ENCODE data around the gene FXR2. TPM values are rescaled to one million over a fixed set of nuclear protein-coding genes. Genes with fewer than 3 reads are reported as not detected.

Gene FXR2
- total and polyA plus RNA-seq, 10 of the 15 experiments (the other 5 are each of a cell fraction or from before 2014, with no cell fraction given) = 1.6 to 33.3 (median 22.0) TPM

DNA sequence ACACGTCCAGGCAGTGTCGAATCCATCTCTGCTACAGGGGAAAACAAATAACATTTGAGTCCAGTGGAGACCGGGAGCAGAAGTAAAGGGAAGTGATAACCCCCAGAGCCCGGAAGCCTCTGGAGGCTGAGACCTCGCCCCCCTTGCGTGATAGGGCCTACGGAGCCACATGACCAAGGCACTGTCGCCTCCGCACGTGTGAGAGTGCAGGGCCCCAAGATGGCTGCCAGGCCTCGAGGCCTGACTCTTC, 42.4 kb downstream of the FXR2 start:
- ChIA-PET SMC1A (ENCODE audit: uncharacterized antibody, unreplicated experiment) (interaction anchor here (1.0 to 2.1 kb wide), 2 partner anchors 12 kb away, joined by 8 to 9 read pairs; partner anchors contain the start of gene MPDU1), CTCF (interaction anchor here (0.6 to 1.3 kb wide), 3 partner anchors 57 to 116 kb away, joined by 3 to 5 read pairs (median 4); partner anchors contain the start of genes TP53 and WRAP53), RAD21 (ENCODE audit: unreplicated experiment) (interaction anchor here (0.6 to 2.8 kb wide), 4 partner anchors 12 to 236 kb away, joined by 3 to 8 read pairs (median 4); partner anchors contain the start of genes ACAP1, TMEM102, TP53 and WRAP53), POLR2A (interaction anchor here (1.1 to 5.1 kb wide), 4 partner anchors 12 to 236 kb away, joined by 3 to 39 read pairs (median 4); partner anchors contain the start of genes ACAP1, MPDU1 and WRAP53)
- Histone ChIP-seq H2AFZ (ENCODE audit: control insufficient read depth, low read depth, low read length) (peak overlapping the region; percentile 72), H3K4me2 (ENCODE audit: control insufficient read depth, insufficient read depth) (peak overlapping the region; percentile 96), H3K4me3 (peak overlapping the region; percentile 70), H3K4me1 (ENCODE audit: control insufficient read depth, insufficient read depth, low read length) (peaks cover 16% of the 10 kb centered on the region), H4K20me1 (ENCODE audit: control insufficient read depth, insufficient read depth) (peaks cover 25% of the 10 kb centered on the region), H3K27me3 (replicated peaks in 1 of 2; ENCODE audit: control insufficient read depth in 2 of 2, insufficient read depth in 2 of 2, low read length in 1 of 2) (no peaks in the 10 kb centered on the region), H3K79me2 (ENCODE audit: control insufficient read depth, insufficient read depth, low read length) (peaks cover 52% of the 10 kb centered on the region), H3K27ac (ENCODE audit: control insufficient read depth, insufficient read depth) (peak overlapping the region; percentile 98), H3K9ac (ENCODE audit: control insufficient read depth, insufficient read depth, low read length) (peak overlapping the region; percentile 92), H3K9me3 (replicated peaks; ENCODE audit: control insufficient read depth, insufficient read depth, low read length) (no peaks in the 10 kb centered on the region), H3K36me3 (ENCODE audit: control insufficient read depth in 2 of 2, insufficient read depth in 2 of 2, low read length in 1 of 2) (peaks cover 30 to 44% of the 10 kb centered on the region in 2 experiments)
- under 1% methylated on average over 11 of the region's 11 CpGs for WGBS (ENCODE audit: insufficient coverage, insufficient replicate concordance, low lambda C conversion rate, missing lambda C conversion rate)
- no TSS peak for BruUV-seq (replicated peaks)
- peak; percentile 91 for ATAC-seq
- DNase-seq (ENCODE audit: low read depth, low spot score) = no peak
- peak; percentile 84 for FAIRE-seq
- intact Hi-C loops (cut with micrococcal nuclease; ENCODE audit: unreplicated experiment) = loop anchor here (1.0 to 5.0 kb wide), 3 partner anchors 11 to 115 kb away; partner anchors contain the start of genes POLR2A, SENP3, TP53 and WRAP53
- in situ Hi-C loops (cut with MboI) = loop anchor here (25.0 kb wide), 1 partner anchor 535 kb away; the partner anchor contains the start of genes SLC16A11 and SLC16A13
- TF ChIP-seq IKZF1 (conservative IDR thresholded peaks at IDR 0.05) (no peak), ASH2L (IDR thresholded peaks at IDR 0.05; ENCODE audit: borderline replicate concordance, low read depth) (no peak), HDGF (IDR thresholded peaks at IDR 0.05) (no peak), CBFB (IDR thresholded peaks at IDR 0.05; ENCODE audit: low read depth) (no peak), ZZZ3 (IDR thresholded peaks at IDR 0.05; ENCODE audit: control insufficient read depth, insufficient read length, low read depth) (no peak), ZNF622 (IDR thresholded peaks at IDR 0.05) (no peak), KLF5 (IDR thresholded peaks at IDR 0.05; ENCODE audit: partially characterized antibody) (no peak), ETV6 (conservative IDR thresholded peaks at IDR 0.05 in 1 of 2, IDR thresholded peaks at IDR 0.05 in 1 of 2; ENCODE audit: borderline replicate concordance in 1 of 2, low read depth in 1 of 2) (no peak), ZSCAN29 (IDR thresholded peaks at IDR 0.05) (no peak), EZH2 (IDR thresholded peaks at IDR 0.05; ENCODE audit: borderline replicate concordance, control insufficient read depth, low read depth, low read length) (no peak)
- TF ChIP-seq, protein P1, sequence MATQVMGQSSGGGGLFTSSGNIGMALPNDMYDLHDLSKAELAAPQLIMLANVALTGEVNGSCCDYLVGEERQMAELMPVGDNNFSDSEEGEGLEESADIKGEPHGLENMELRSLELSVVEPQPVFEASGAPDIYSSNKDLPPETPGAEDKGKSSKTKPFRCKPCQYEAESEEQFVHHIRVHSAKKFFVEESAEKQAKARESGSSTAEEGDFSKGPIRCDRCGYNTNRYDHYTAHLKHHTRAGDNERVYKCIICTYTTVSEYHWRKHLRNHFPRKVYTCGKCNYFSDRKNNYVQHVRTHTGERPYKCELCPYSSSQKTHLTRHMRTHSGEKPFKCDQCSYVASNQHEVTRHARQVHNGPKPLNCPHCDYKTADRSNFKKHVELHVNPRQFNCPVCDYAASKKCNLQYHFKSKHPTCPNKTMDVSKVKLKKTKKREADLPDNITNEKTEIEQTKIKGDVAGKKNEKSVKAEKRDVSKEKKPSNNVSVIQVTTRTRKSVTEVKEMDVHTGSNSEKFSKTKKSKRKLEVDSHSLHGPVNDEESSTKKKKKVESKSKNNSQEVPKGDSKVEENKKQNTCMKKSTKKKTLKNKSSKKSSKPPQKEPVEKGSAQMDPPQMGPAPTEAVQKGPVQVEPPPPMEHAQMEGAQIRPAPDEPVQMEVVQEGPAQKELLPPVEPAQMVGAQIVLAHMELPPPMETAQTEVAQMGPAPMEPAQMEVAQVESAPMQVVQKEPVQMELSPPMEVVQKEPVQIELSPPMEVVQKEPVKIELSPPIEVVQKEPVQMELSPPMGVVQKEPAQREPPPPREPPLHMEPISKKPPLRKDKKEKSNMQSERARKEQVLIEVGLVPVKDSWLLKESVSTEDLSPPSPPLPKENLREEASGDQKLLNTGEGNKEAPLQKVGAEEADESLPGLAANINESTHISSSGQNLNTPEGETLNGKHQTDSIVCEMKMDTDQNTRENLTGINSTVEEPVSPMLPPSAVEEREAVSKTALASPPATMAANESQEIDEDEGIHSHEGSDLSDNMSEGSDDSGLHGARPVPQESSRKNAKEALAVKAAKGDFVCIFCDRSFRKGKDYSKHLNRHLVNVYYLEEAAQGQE (IDR thresholded peaks at IDR 0.05; ENCODE audit: low read depth, low read length) = no peak
- TF ChIP-seq, protein P2, sequence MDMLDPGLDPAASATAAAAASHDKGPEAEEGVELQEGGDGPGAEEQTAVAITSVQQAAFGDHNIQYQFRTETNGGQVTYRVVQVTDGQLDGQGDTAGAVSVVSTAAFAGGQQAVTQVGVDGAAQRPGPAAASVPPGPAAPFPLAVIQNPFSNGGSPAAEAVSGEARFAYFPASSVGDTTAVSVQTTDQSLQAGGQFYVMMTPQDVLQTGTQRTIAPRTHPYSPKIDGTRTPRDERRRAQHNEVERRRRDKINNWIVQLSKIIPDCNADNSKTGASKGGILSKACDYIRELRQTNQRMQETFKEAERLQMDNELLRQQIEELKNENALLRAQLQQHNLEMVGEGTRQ (IDR thresholded peaks at IDR 0.05; ENCODE audit: borderline replicate concordance, low read depth, low read length) = peak; percentile 94
- TF ChIP-seq, protein P3, sequence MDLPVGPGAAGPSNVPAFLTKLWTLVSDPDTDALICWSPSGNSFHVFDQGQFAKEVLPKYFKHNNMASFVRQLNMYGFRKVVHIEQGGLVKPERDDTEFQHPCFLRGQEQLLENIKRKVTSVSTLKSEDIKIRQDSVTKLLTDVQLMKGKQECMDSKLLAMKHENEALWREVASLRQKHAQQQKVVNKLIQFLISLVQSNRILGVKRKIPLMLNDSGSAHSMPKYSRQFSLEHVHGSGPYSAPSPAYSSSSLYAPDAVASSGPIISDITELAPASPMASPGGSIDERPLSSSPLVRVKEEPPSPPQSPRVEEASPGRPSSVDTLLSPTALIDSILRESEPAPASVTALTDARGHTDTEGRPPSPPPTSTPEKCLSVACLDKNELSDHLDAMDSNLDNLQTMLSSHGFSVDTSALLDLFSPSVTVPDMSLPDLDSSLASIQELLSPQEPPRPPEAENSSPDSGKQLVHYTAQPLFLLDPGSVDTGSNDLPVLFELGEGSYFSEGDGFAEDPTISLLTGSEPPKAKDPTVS (IDR thresholded peaks at IDR 0.05; ENCODE audit: low read depth, low read length) = no peak
- TF ChIP-seq, protein P4, sequence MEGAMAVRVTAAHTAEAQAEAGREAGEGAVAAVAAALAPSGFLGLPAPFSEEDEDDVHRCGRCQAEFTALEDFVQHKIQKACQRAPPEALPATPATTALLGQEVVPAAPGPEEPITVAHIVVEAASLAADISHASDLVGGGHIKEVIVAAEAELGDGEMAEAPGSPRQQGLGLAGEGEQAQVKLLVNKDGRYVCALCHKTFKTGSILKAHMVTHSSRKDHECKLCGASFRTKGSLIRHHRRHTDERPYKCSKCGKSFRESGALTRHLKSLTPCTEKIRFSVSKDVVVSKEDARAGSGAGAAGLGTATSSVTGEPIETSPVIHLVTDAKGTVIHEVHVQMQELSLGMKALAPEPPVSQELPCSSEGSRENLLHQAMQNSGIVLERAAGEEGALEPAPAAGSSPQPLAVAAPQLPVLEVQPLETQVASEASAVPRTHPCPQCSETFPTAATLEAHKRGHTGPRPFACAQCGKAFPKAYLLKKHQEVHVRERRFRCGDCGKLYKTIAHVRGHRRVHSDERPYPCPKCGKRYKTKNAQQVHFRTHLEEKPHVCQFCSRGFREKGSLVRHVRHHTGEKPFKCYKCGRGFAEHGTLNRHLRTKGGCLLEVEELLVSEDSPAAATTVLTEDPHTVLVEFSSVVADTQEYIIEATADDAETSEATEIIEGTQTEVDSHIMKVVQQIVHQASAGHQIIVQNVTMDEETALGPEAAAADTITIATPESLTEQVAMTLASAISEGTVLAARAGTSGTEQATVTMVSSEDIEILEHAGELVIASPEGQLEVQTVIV (IDR thresholded peaks at IDR 0.05; ENCODE audit: borderline replicate concordance, partially characterized antibody) = peak; percentile 93
